Activated CD8-positive, alpha-beta T cell treated with anti-CD3 and anti-CD28 coated beads, Interleukin-2, amount 10 ng/mL, durations not matched to agents 7 days and 5 days (primary cell): ENCODE data around the gene CABLES2. TPM values are rescaled to one million over a fixed set of nuclear protein-coding genes. Genes with fewer than 3 reads are reported as not detected.

Source experiments
- ATAC-seq: fragments of 150-1000 bp; cut with Tn5 transposase; one replicate; pipeline ENCODE4 v1.10.0; 2021; ENCODE audit warnings: moderate library complexity
- CTCF ChIA-PET: fragments of 350-600 bp; sonication (Branson Sonifier 250); formaldehyde crosslinking; loops from one replicate; lab custom pipeline; 2021; ENCODE audit warnings: antibody characterized with exemption; lab: Charles Lee
- POLR2A ChIA-PET: fragments of 350-600 bp; sonication (Branson Sonifier 250); formaldehyde crosslinking; loops from one replicate; lab custom pipeline; 2021; ENCODE audit warnings: antibody characterized with exemption; lab: Charles Lee
- DNase-seq: peaks from one replicate; pipeline ENCODE4 v3.0.0-alpha.2; 2020
- H3K27ac Mint-ChIP-seq: one replicate; pipeline ENCODE4 v1.8.0; 2021; ENCODE audit warnings: mild to moderate bottlenecking, mixed read lengths
- H3K27me3 Mint-ChIP-seq: one replicate; pipeline ENCODE4 v1.8.0; 2021; ENCODE audit warnings: low read depth, mixed read lengths
- H3K36me3 Mint-ChIP-seq: one replicate; pipeline ENCODE4 v1.8.0; 2021; ENCODE audit warnings: low read depth, mixed read lengths
- H3K4me1 Mint-ChIP-seq: one replicate; pipeline ENCODE4 v1.8.0; 2021; ENCODE audit warnings: low read depth, mixed read lengths
- H3K4me3 Mint-ChIP-seq: one replicate; pipeline ENCODE4 v1.8.0; 2021; ENCODE audit warnings: mild to moderate bottlenecking, mixed read lengths
- H3K9me3 Mint-ChIP-seq: one replicate; pipeline ENCODE4 v1.8.0; 2022; ENCODE audit warnings: mixed read lengths; ENCODE audit not compliant: insufficient read depth
- total RNA-seq, 2 experiments: library from RNA; stranded (reverse); gene quantifications; one replicate each; pipeline ENCODE4 v1.2.3, GENCODE V29; 2021

Gene CABLES2
- total RNA-seq, 2 experiments from 2014 or later: 17.0 to 17.5 TPM

GRCh38 chr20:62368976-62369814, 37.9 kb downstream of the CABLES2 start:
- Mint-ChIP-seq H3K9me3 (no peaks in the 10 kb centered on the region), H3K36me3 (no peaks in the 10 kb centered on the region), H3K27me3 (peaks cover 14% of the 10 kb centered on the region), H3K27ac (no peak overlapping the region), H3K4me3 (no peak overlapping the region), H3K4me1 (peaks cover 2% of the 10 kb centered on the region)
- ATAC-seq: no peak
- POLR2A ChIA-PET: no interaction called here
- no peak for DNase-seq
- CTCF ChIA-PET: interaction anchor here (0.9 to 1.8 kb wide), 3 partner anchors 13 to 67 kb away, joined by 3 to 4 read pairs (median 4); partner anchors contain the start of gene ADRM1

GRCh38 chr20:62368392-62368975, 38.6 kb downstream of the CABLES2 start:
- Mint-ChIP-seq H3K4me1 (peaks cover 2% of the 10 kb centered on the region), H3K9me3 (no peaks in the 10 kb centered on the region), H3K36me3 (no peaks in the 10 kb centered on the region), H3K27ac (no peak overlapping the region), H3K27me3 (peaks cover 14% of the 10 kb centered on the region), H3K4me3 (no peak overlapping the region)
- ChIA-PET CTCF (interaction anchor here (1.7 to 1.8 kb wide), 2 partner anchors 14 to 66 kb away, joined by 4 read pairs; partner anchors contain the start of gene ADRM1), POLR2A (no interaction called here)
- no peak for DNase-seq
- no peak for ATAC-seq

- ATAC-seq (no peak), DNase-seq (no peak)
- Mint-ChIP-seq H3K4me1 (peaks cover 2% of the 10 kb centered on the region), H3K36me3 (no peaks in the 10 kb centered on the region), H3K27ac (no peak overlapping the region), H3K9me3 (no peaks in the 10 kb centered on the region), H3K4me3 (no peak overlapping the region), H3K27me3 (peaks cover 14% of the 10 kb centered on the region)
- ChIA-PET CTCF (interaction anchor here (1.7 to 1.8 kb wide), 2 partner anchors 15 to 65 kb away, joined by 4 read pairs; partner anchors contain the start of gene ADRM1), POLR2A (interaction anchor here (1.3 kb wide), 1 partner anchor 12 kb away, joined by 3 read pairs; no protein-coding TSS in a partner anchor)
Measured at GRCh38 chr20:62367633-62368391, 39.3 kb downstream of the CABLES2 start.

- ChIA-PET CTCF (interaction anchor here (1.7 to 1.8 kb wide), 2 partner anchors 16 to 65 kb away, joined by 4 read pairs; partner anchors contain the start of gene ADRM1), POLR2A (interaction anchor here (1.3 kb wide), 1 partner anchor 11 kb away, joined by 3 read pairs; no protein-coding TSS in a partner anchor)
- H3K27me3 Mint-ChIP-seq: peaks cover 14% of the 10 kb centered on the region
- DNase-seq (no peak), ATAC-seq (peak; percentile 52)
- H3K27ac Mint-ChIP-seq: no peak within 1 kb of the TSS
- no peaks in the 10 kb centered on the region for H3K9me3 Mint-ChIP-seq
- H3K4me1 Mint-ChIP-seq: peaks cover 2% of the 10 kb centered on the region
- H3K4me3 Mint-ChIP-seq: no peak within 1 kb of the TSS
- H3K36me3 Mint-ChIP-seq: no peaks in the 10 kb centered on the region
Measured at GRCh38 chr20:62367136-62367632, 39.9 kb downstream of the CABLES2 start, which contains the start of gene LAMA5. Gene LAMA5 (minus strand): TSS chr20:62367312. CDS start chr20:62367245, 67 bp downstream.

GRCh38 chr20:62366370-62367135, 40.5 kb downstream of the CABLES2 start:
- ChIA-PET CTCF (no interaction called here), POLR2A (interaction anchor here (1.3 kb wide), 1 partner anchor 11 kb away, joined by 3 read pairs; no protein-coding TSS in a partner anchor)
- no peak overlapping the region for H3K4me3 Mint-ChIP-seq
- no peaks in the 10 kb centered on the region for H3K9me3 Mint-ChIP-seq
- peaks cover 2% of the 10 kb centered on the region for H3K4me1 Mint-ChIP-seq
- DNase-seq (no peak), ATAC-seq (no peak)
- no peak overlapping the region for H3K27ac Mint-ChIP-seq
- no peaks in the 10 kb centered on the region for H3K36me3 Mint-ChIP-seq
- peaks cover 14% of the 10 kb centered on the region for H3K27me3 Mint-ChIP-seq

- Mint-ChIP-seq H3K4me3 (no peak overlapping the region), H3K4me1 (peaks cover 2% of the 10 kb centered on the region), H3K36me3 (no peaks in the 10 kb centered on the region), H3K27ac (no peak overlapping the region), H3K9me3 (no peaks in the 10 kb centered on the region), H3K27me3 (peaks cover 14% of the 10 kb centered on the region)
- ATAC-seq: no peak
- ChIA-PET CTCF (interaction anchor here (1.9 kb wide), 1 partner anchor 64 kb away, joined by 5 read pairs; the partner anchor contains the start of gene ADRM1), POLR2A (no interaction called here)
- DNase-seq: no peak
Measured at GRCh38 chr20:62365814-62366369, 41.2 kb downstream of the CABLES2 start.

GRCh38 chr20:62364911-62365736, 42.0 kb downstream of the CABLES2 start:
- POLR2A ChIA-PET: no interaction called here
- CTCF ChIA-PET: interaction anchor here (1.3 to 1.9 kb wide), 2 partner anchors 18 to 63 kb away, joined by 5 read pairs; partner anchors contain the start of gene ADRM1
- Mint-ChIP-seq H3K27me3 (peaks cover 14% of the 10 kb centered on the region), H3K27ac (no peak overlapping the region), H3K9me3 (no peaks in the 10 kb centered on the region), H3K4me3 (no peak overlapping the region), H3K36me3 (no peaks in the 10 kb centered on the region), H3K4me1 (peaks cover 2% of the 10 kb centered on the region)
- ATAC-seq: no peak
- DNase-seq: no peak

GRCh38 chr20:62363920-62364851, 42.9 kb downstream of the CABLES2 start:
- H3K9me3 Mint-ChIP-seq: no peaks in the 10 kb centered on the region
- ChIA-PET CTCF (interaction anchor here (1.3 to 1.9 kb wide), 2 partner anchors 18 to 62 kb away, joined by 5 read pairs; partner anchors contain the start of gene ADRM1), POLR2A (interaction anchor here (1.0 kb wide), 1 partner anchor 62 kb away, joined by 3 read pairs; the partner anchor contains the start of gene ADRM1)
- ATAC-seq (no peak), DNase-seq (no peak)
- no peak overlapping the region for H3K27ac Mint-ChIP-seq
- H3K36me3 Mint-ChIP-seq: no peaks in the 10 kb centered on the region
- peaks cover 2% of the 10 kb centered on the region for H3K4me1 Mint-ChIP-seq
- no peak overlapping the region for H3K4me3 Mint-ChIP-seq
- peaks cover 11% of the 10 kb centered on the region for H3K27me3 Mint-ChIP-seq
